VCaP (cell line): ENCODE results near the gene EIF2D.

Experiments used
- H3K27ac ChIP-seq: fragments of 450-650 bp; 2 replicates; pipeline ENCODE4 v1.5.1; 2017
- CTCF ChIP-seq: fragments of 450-650 bp; conservative IDR thresholded peaks from 2 replicates; pipeline ENCODE4 v1.5.1; 2017; ENCODE audit warnings: mild to moderate bottlenecking, moderate library complexity

Gene EIF2D

GRCh38 chr1:206612129-206612876, at the start of gene EIF2D:
Gene EIF2D (minus strand): TSS chr1:206612465. CDS start chr1:206612342, 123 bp downstream.
- H3K27ac ChIP-seq: peak within 1 kb of the TSS; percentile 86
- TF ChIP-seq CTCF: peak; percentile 95

GRCh38 chr1:206661161-206661820, 49.0 kb upstream of the EIF2D start:
- TF ChIP-seq CTCF: no peak
- H3K27ac ChIP-seq: no peak overlapping the region

- no peak overlapping the region for H3K27ac ChIP-seq
- no peak for TF ChIP-seq CTCF
Observed at GRCh38 chr1:206660136-206660535, 47.9 kb upstream of the EIF2D start.

- TF ChIP-seq CTCF: no peak
- H3K27ac ChIP-seq: no peak overlapping the region
Observed at GRCh38 chr1:206658981-206659273, 46.7 kb upstream of the EIF2D start.

- peak; percentile 32 for TF ChIP-seq CTCF
- H3K27ac ChIP-seq: no peak overlapping the region
Observed at GRCh38 chr1:206658264-206658980, 46.2 kb upstream of the EIF2D start.

- no peak overlapping the region for H3K27ac ChIP-seq
- no peak for TF ChIP-seq CTCF
Observed at GRCh38 chr1:206657751-206658150, 45.5 kb upstream of the EIF2D start.

GRCh38 chr1:206656936-206657335, 44.7 kb upstream of the EIF2D start:
- H3K27ac ChIP-seq: no peak overlapping the region
- no peak for TF ChIP-seq CTCF
